ENCODE results near the gene SELENOF.

SELENOF gene

DNA sequence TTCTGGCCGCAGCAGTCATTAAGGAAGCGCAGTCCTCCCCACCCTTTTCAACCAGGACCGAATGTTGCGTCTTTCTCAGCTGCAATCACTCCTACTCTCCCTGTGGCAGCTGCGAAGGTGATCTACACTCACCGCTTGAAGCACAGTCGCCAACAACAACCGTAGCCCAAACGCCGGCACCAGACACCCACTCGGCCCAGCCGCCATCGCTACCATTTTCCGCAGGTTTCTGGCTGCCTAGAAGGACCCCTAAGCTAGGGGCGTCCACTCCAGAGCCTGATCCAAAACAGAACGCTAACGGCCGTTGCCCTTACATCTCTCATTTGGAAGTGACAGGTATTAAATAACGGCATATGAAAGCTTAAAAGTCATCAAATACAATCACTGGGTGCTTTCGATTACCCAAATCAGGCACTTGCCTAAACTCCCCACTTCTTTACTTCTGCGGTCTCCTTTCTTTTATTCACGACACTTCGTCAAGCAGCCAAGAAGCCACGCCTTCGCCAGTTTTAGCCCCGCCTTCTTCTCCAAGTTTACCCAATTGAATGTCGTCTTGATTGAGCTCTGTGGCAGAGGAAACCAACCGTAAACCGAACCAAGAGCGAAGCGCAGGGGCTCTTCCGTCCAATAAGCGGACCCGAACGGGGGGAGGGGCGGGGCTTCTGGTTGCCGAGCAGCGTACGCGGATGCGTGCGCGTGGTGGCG lies at the start of gene SELENOF:
Gene SELENOF, minus strand, starts transcription at position 231 of the 705 bp plus-strand sequence. Its CDS starts 15 bp downstream, at position 216.
- DNase-seq (ENCODE audit: low spot score), result peak; percentile 96

DNA sequence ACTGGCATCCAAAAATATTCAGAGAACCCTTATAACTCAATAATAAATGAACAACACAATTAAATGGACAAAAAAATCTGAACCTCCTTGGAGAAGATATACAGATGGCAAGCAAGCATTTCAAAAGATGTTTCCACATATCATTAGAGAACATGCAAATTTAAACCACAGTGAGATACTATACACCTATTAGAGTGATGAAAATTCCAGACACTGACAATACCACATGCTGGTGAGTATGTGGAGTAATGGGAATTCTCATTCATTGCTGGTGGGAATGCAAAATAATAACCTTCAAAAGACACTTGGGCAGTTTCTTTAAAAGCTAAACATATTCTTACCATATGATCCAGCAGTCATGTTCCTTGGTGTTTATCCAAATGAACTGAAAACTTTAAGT lies 46.6 kb upstream of the SELENOF start:
- no peak for DNase-seq (ENCODE audit: low spot score)

DNA sequence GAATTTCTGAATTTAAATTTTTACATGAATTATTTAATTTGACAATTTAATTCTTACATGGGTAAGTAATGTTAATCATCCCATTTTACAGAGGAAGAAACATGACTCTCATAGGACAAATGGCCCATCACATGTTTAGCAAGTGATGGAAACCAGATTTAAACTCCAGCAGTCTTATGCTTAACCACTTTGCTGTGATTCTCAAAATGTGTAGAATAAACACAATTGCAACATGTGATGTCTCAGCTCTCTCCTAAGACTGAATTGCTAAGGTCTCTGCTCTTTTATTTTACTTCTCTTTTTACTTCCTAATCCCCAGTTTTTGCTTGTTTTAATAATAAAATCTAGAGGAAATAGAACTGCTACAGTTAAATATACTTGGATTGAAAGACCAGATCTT lies 43.3 kb upstream of the SELENOF start:
- no peak for DNase-seq (ENCODE audit: low spot score)

DNA sequence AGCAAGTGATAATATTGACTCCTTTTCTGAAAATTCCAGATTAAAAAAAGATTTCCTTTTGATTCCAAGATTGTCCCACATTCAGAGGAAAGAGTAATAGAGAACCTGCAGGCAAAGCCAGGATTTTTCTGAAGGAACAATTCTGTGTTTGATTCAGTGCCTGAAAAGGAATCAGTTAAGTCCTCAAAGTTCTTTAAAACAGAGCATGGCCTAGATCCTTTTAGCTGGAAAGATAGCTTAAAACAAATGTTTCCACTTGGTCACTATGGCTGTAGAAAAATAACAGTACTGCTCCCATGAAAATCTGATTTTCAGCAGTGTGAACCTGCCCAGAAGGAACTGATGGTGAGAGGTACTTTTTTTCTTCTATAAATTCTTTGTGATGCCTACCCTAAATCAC lies 42.3 kb upstream of the SELENOF start:
- DNase-seq (ENCODE audit: low spot score), result no peak

DNA sequence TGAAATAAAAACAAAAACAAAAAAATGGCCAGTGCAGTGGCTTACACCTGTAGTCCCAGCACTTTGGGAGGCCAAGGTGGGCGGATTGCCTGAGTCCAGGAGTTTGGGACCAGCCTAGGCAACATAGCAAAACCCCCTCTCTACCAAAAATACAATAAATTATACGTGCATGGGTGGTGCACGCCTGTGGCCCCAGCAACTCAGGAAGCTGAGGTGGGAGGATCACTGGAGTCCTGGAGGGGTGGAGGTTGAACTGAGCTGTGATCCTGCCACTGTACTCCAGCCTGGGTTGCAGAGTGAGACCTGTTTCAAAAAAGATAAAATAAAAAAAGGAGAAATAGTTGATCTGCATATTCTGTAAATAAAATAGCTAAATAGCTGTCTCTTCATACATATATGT lies 41.8 kb upstream of the SELENOF start:
- DNase-seq (ENCODE audit: low spot score), result no peak

DNA sequence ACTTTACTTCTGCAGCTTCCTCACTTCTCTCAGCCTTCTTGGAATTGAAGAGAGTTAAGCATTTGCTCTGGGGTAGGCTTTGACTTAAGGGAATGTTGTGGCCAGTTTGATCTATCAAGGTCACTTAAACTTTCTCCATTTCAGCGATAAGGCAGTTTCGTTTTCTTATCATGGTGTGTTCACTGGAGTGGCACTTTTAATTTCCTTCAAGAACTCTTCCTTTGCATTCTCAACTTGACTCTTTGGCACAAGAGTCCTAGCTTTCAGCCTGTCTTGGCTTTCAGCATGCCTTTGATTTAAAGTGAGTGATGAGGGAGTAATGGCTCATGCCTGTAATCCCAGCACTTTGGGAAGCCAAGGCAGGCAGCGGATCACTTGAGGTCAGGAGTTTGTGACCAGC lies 39.2 kb upstream of the SELENOF start:
- no peak for DNase-seq (ENCODE audit: low spot score)

DNA sequence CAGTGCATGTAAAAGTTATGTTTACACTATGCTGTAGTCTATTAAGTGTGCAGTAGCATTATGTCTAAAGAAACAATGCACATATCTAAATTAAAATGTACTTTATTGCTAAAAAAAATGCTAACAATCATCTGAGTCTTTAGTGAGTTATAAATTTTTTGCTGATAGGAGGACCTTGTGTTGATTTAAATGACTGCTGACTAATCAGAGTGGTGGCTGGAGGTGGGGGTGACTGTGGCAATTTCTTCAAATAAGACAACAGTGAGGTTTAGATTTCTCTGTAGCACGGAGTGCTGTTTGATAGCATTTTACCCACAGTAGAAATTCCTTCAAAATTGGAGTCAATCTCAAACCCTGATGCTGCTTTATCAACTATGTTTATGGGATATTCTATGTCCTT lies 37.5 kb upstream of the SELENOF start:
- no peak for DNase-seq (ENCODE audit: low spot score)

DNA sequence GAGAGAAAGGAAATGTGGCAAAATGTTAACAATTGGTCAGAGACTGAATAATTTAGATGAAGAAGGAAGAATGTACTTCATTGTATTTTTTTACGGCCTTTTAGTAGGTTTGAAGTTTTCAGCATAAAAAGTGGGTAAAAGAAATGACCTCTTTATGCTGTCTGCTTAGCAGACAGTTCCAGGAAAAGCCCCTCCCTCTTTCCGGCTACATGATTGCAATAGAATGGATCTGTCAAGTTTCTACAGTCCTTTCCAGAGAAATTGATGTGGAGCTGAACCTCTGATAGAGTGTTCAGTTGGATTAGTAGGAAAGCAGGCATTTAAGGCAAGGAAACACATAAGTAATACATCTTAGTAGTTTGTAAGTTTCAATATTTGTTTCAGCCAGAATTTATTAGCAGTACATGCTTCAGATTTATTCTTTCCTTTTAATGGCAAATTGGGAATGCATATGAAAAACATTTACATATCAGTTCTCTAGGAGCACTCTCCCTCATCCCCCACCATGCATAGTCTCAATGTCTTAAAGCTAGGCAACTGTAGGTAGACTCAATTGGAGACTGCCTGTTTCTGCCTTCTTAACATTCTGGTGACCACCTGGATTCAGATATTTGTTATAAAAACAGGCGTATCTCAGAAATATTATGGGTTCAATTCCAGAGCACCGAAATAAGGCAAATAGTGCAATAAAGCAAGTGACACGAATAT lies 36.9 kb upstream of the SELENOF start:
- DNase-seq (ENCODE audit: low spot score), result no peak

DNA sequence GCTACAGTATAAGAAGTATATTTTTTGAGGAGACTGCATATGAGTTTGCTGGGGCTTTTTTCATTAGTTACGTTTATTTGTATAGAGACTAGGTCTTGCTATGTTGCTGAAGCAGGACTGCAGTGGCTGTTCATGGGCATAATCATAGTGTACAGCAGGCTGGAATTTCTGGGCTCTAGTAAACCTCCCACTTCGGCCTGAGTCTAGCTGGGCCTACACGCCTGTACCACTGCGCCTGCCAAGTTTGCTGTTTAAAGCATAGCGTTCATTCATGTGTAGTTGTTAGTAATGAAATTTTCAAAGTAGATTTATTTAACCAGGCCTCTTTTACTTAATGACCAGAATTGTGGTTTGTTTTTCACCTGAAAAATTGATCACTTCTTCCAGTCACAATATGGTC lies 34.3 kb upstream of the SELENOF start:
- no peak for DNase-seq (ENCODE audit: low spot score)

DNA sequence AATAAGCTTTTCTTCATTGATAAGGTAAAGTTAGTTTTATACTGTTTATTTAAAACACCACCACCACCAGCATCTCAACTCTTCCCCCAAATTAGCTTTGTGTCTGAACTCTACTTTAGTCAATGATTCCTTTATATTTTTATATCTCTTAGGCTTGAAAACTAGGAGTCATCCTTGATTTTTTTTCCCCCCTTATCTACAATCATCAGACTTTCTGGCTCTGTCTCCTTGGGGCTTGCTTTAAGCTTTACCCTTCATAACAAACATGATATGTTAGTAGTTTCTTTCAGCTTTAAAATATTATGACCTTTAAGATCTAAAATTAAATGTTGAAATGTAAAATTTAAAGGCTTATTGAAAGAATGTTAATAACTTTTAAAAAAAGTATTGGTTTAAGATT lies 28.8 kb upstream of the SELENOF start:
- no peak for DNase-seq (ENCODE audit: low spot score)

DNA sequence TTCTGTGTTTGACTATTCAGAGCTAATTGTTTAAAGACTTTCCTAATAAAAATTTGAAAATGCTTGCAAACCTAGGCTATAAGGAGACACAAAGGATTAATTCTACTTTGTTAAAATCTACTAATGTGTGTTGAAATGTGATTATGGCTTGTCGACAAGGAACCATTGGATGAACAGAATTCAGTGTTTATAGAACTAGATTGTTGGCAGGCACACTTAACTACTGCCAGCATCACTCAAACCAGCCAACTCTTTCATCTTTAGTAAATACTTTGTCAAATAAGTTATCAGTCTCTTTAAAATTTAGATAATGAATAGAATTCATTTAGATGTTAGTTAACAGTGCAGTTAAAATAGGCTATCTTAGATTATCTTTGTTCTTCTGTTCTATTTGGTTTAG lies 28.1 kb upstream of the SELENOF start:
- DNase-seq (ENCODE audit: low spot score), result no peak

DNA sequence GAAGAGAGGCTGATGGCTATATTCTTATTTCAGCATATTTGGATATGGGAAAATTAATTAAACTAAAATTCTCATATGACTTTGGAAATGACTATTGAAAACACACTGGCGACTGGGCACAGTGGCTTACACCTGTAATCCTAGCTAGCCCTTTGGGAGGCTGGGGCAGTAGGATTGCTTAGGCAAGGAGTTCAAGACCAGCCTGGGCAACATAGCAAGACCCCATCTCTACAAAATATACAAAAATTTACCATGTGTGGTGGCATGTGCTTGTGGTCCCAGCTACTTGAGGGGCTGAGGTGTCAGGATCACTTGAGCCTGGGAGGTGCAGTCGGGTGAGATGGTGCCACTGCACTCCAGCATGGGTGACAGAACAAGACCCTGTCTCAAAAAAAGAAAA lies 26.7 kb upstream of the SELENOF start:
- no peak for DNase-seq (ENCODE audit: low spot score)

DNA sequence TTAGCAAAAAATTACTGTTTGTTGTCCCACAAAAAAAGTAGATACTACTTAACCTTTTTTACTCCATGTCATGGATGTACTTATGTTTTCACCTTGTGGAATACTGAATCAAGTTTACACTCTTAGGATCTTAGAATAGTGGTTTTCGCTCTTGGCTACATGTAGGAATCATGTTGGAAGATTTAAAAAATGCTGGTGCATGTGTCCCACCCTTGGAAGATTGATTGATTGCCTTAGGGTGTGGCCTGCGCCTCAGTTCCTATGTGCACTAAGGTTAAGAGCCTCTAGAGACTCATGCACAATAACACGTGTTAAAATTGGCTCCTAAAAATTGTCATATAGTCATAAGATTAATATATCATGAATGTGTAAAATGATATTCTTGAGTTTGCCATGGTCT lies 25.5 kb upstream of the SELENOF start:
- no peak for DNase-seq (ENCODE audit: low spot score)

DNA sequence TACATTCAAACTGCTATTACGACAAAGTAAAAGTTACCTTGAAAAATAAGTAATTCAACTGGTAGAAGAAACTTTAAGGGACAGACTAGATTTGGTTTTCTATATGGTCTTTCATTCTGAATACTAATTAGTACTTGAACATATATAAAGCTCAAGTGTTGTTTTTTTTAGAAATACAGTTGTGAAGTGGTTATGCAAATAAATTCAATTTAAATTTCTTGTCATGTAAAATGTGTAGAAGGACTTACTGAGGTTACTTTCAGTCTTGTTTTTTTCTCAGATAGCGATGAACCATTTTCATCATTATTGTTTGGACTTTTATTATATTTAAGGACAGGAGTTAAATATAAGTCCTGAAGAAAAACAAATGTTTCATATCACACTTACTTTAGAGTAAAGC lies 24.9 kb upstream of the SELENOF start:
- DNase-seq (ENCODE audit: low spot score), result no peak

DNA sequence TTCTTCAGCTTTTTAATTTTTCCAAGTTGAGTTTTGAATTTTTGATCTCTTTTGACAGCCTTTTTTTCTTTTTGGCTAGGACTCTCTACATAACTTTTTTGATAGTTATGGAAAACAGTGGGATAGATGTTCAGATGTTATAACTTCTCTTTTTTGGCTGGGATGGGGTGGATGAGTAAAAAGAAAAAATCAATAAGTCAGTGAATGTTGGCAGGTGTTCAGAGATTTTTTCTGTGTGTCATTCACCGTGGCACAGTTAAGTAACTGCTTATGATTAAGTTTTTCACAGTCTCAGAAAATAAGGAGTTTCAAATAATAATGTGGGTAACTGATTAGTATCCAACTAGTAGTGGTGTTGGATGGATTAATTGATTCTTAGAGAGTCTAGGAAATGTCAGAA lies 24.5 kb upstream of the SELENOF start:
- no peak for DNase-seq (ENCODE audit: low spot score)

DNA sequence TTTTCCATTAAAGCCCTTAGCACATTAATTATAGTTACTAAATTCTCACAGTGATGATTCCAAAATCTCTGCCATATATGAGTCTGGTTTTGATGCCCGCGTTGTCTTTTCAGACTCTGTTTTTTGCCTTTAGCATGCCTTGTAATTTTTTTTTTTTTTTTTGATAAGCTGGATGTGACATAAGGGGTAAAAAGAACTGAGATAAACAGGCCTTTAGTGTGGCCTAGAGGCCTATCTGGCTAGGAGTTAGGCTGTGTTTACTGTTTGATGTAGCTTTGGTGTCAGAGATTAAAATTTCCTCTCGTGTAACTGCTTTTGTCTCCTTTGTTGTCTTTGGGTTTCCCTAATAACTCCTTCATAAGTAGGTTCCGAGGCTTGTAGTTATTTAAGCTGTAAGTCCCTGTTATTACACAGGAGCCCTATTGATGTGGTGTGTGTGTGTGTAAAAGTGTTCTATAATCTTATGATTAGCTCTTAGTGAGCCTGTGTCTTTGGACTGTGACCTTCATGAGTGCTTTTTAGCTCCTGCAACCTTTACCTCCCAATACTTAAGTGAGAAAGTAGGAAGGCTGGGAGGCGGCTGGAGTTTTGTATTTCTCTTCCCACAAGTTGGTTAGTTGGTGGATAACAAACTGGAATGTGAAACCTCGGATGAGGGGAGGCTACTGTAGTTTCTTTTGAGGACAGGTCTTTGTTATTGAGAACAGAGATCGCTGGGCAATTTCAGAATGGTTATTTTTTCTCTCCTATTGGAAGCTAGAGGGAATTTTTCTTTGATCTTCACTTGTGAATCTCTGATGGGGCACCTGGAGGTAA lies 19.8 kb upstream of the SELENOF start:
- peak; percentile 9 for DNase-seq (ENCODE audit: low spot score)

DNA sequence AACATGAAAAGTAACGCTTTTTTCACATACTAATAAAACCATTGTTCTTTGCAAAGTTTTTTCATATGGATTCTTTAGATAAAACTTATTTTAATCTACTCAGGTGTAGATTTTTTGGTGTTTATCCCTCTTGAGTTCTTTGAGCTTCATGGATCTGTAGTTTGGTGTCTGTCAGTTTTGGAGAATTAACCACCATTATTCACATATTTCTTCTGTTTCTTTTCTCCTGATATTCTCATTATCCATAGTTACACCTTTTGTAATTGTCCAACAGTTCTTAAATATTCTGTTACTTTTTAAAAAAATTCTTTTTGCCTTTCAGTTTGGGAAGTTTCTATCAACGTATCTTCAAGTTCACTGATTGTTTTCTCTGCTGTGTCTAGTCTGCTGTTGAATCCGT lies 19.1 kb upstream of the SELENOF start:
- DNase-seq (ENCODE audit: low spot score), result no peak

DNA sequence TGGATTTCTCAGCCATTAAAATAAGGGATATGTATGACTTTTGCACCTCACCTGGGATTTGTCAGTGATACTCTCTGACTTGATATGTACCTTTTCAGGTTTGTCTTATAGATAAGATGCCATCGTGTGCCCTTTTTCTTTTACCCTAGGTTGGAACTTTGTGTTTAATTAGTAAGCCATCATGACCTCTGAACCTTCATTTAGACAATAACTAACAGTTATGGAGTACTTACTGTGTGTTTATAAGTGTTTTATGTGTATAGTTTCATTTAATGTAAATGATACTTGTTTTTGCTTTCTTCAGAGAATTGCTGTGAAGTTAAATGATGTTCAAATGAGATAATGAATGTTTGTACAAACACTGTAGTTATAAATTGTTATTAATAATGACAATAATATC lies 14.9 kb upstream of the SELENOF start:
- no peak for DNase-seq (ENCODE audit: low spot score)

DNA sequence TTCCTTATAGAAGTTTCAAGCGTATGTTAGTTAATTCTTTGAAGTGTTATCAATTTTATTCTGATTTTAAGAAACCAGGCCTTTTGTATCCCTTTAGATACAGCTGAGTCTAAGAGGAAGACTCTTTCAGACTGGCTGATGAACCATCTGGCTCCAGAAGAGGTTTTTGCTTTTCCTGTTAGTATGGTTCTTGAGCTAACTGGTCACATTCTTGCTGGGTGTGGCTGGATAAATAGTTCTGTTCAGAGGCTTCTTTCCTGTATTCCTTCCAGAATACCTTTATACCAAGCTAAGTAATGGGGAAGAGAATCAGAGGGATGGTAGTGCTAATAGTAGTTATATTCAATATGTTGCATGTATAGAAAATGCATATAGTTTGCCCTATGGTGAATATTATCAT lies 13.0 kb upstream of the SELENOF start:
- no peak for DNase-seq (ENCODE audit: low spot score)

DNA sequence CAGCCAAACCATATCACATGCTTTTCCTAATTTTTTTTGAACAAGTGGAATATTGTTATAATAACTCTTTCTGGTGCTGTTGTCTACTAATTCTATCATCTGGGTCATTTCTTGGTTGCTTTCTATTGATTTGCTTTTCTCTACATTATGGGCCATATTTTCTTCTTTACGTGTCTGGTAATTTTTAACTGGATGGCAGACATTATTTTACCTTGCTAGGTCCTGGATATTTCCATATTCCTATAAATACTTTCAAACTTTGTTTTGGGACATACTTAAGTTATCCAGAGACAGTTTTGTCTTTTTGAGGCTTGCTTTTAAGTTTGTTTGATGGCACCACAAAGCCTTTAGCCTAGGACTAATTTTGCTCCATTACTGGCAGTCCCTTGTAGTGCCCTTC lies 11.8 kb upstream of the SELENOF start:
- no peak for DNase-seq (ENCODE audit: low spot score)

DNA sequence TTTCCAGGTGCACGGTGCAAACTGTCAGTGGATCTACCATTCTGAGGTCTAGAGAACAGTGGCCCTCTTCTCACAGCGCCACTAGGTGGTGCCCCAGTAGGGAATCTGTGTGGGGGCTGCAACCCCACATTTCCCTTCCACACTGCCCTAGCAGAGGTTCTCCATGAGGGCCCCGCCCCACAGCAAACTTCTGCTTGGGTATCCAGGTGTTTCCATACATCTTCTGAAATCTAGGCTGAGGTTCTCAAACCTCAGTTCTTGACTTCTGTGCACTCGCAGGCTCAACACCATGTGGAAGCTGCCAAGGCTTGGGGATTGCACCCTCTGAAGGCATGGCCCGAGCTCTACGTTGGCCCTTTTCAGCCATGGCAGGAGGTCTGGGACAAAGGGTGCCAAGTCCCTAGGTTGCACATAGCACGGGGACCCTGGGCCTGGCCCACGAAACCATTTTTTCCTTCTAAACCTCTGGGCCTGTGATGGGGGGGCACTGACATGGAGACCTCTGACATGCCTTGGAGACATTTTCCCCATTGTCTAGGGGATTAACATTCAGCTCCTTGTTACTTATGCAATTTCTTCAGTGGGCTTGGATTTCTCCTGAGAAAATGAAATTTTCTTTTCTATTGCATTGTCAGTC lies 10.5 kb upstream of the SELENOF start:
- no peak for DNase-seq (ENCODE audit: low spot score)

DNA sequence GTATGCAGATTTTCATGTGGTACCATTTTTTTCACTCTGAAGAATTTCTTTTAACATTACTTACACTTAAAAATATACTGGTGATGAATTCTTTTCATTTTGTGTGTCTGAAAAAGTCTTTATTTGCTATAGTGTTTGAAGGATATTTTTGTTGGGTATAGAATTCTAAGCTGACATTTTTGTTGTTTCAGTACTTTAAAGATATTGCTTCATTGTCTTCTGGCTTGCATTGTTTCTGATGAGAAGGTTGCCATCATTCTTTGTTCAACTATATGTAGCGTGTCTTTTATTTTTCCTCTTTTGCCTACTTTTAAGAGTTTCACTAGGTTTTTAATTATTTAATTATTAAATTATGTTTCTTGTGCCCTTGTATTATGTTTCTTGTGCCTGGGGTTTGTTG lies 8.5 kb upstream of the SELENOF start:
- DNase-seq (ENCODE audit: low spot score), result no peak

DNA sequence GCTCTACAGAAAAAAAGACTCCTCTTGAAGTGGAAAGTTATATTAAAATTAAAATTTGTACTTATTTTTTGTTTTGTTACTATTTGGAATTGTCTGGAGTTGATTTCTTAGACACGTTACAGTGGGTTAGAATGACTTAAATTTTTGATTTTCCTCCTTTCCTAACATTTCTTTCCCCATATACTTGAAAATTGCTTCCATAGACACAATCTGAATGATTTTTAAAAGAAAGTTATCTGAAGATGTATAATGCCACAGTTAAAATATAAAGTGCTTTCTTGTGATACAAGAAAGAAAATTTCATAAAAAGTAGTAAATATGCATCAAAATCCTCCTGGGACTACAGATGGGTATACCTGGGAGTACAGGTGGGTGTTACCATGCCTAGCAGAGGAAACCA lies 2.8 kb upstream of the SELENOF start:
- no peak for DNase-seq (ENCODE audit: low spot score)
